Prostate gland (tissue), 2 donors: ENCODE measurements around the gene SIGLEC7. TPM values are rescaled to one million over a fixed set of nuclear protein-coding genes. Genes with fewer than 3 reads are reported as not detected.

ENCODE experiments used
- DNase-seq: peaks from one replicate; pipeline ENCODE4 v3.0.0-alpha.2; 2019; ENCODE audit warnings: low spot score
- H3K27ac ChIP-seq, 2 donors: fragments of 200-600 bp; sonication (generic); 2 replicates each; pipeline ENCODE4 v1.5.1; 2017 to 2019
- H3K27me3 ChIP-seq: fragments of 200-600 bp; sonication (generic); replicated peaks from 2 replicates; pipeline ENCODE4 v1.5.1; 2019; ENCODE audit not compliant: insufficient read depth
- H3K36me3 ChIP-seq, 2 donors: fragments of 200-600 bp; sonication (generic); 1 replicate in 1 of 2; 2 replicates in 1 of 2; pipeline versions ENCODE4 v1.5.1 to v1.8.1; 2017 to 2019
- H3K4me1 ChIP-seq: fragments of 200-600 bp; sonication (generic); replicated peaks from 2 replicates; pipeline ENCODE4 v1.5.1; 2019
- H3K4me3 ChIP-seq, 2 donors: fragments of 200-600 bp; sonication (generic); 2 replicates each; pipeline ENCODE4 v1.5.1; 2017 to 2019
- H3K9me3 ChIP-seq: fragments of 200-600 bp; sonication (generic); 2 replicates; pipeline ENCODE4 v1.5.1; 2017
- CTCF ChIP-seq, 4 experiments: fragments of 200-600 bp in 2 of 4; fragments of 450-650 bp in 2 of 4; sonication (generic) in 2 of 4; IDR thresholded peaks; 1 replicate in 3 of 4; 2 replicates in 1 of 4; pipeline ENCODE4 v1.5.1; 2016 to 2019; ENCODE audit warnings: antibody characterized with exemption in 4 of 4, mild to moderate bottlenecking in 2 of 4, moderate library complexity in 2 of 4
- POLR2A ChIP-seq: fragments of 450-650 bp; IDR thresholded peaks from one replicate; pipeline ENCODE4 v1.6.1; 2016; ENCODE audit warnings: antibody characterized with exemption, mild to moderate bottlenecking
- POLR2AphosphoS5 ChIP-seq: sonication (generic); formaldehyde crosslinking; IDR thresholded peaks from one replicate; pipeline ENCODE4 v1.6.1; 2017; ENCODE audit warnings: antibody characterized with exemption
- WGBS: methylation state at CpG from one replicate; pipeline ENCODE4 v1.1.5; 2018; 5-methylcytosine and 5-hydroxymethylcytosine counted together
- intact Hi-C: fragments of 100-400 bp; cut with DNase I; formaldehyde crosslinking; loops from one replicate; pipeline ENCODE4 v1.14.2; 2022
- total RNA-seq, 2 donors: library from RNA; depleted of rRNA; stranded (reverse); fragments of >200 nt; gene quantifications; one replicate each; pipeline ENCODE4 v1.1.0, GENCODE V29; 2016

SIGLEC7 gene
- total RNA-seq, 2 donors from 2014 or later = not detected

- intact Hi-C loops = no loop called here
- Histone ChIP-seq H3K4me3 (no peak overlapping the region), H3K4me1 (no peaks in the 10 kb centered on the region), H3K36me3 (no peaks in the 10 kb centered on the region), H3K27ac (no peak overlapping the region), H3K9me3 (no peaks in the 10 kb centered on the region), H3K27me3 (peaks cover 2% of the 10 kb centered on the region)
- no peak for DNase-seq
- 91% methylated on average over 28 of the region's 39 CpGs for WGBS
- TF ChIP-seq POLR2A (no peak), CTCF (IDR thresholded peaks at IDR 0.05) (no peak), POLR2AphosphoS5 (no peak)
Observed at GRCh38 chr19:51181377-51181912, 39.3 kb downstream of the SIGLEC7 start.

- no peak for TF ChIP-seq CTCF (IDR thresholded peaks at IDR 0.05)
- no peak for TF ChIP-seq POLR2A
- no peak for TF ChIP-seq POLR2AphosphoS5
- peaks cover 2% of the 10 kb centered on the region for H3K27me3 ChIP-seq
- no peaks in the 10 kb centered on the region for H3K4me1 ChIP-seq
- no peaks in the 10 kb centered on the region for H3K9me3 ChIP-seq
- WGBS = 59% methylated on average over 25 of the region's 31 CpGs
- no peak for DNase-seq
- no peak overlapping the region for H3K27ac ChIP-seq
- intact Hi-C loops = no loop called here
- H3K4me3 ChIP-seq = no peak overlapping the region
- H3K36me3 ChIP-seq = no peaks in the 10 kb centered on the region
Observed at GRCh38 chr19:51181913-51182419, 39.9 kb downstream of the SIGLEC7 start.

GRCh38 chr19:51183629-51184028, 41.5 kb downstream of the SIGLEC7 start:
- no peak for TF ChIP-seq POLR2AphosphoS5
- TF ChIP-seq POLR2A = no peak
- TF ChIP-seq CTCF (IDR thresholded peaks at IDR 0.05) = no peak
- WGBS = 85% methylated on average over 8 of the region's 8 CpGs

GRCh38 chr19:51185069-51185867, 43.2 kb downstream of the SIGLEC7 start:
- Histone ChIP-seq H3K4me3 (no peak overlapping the region), H3K27me3 (peaks cover 2% of the 10 kb centered on the region), H3K9me3 (no peaks in the 10 kb centered on the region), H3K27ac (no peak overlapping the region), H3K4me1 (no peaks in the 10 kb centered on the region), H3K36me3 (no peaks in the 10 kb centered on the region)
- DNase-seq = no peak
- WGBS = 90% methylated on average over 25 of the region's 25 CpGs
- intact Hi-C loops = no loop called here
- TF ChIP-seq CTCF (IDR thresholded peaks at IDR 0.05) (no peak), POLR2AphosphoS5 (no peak)

More at GRCh38 chr19:51183629-51184028, 41.5 kb downstream of the SIGLEC7 start:
- no peaks in the 10 kb centered on the region for H3K36me3 ChIP-seq
- no peaks in the 10 kb centered on the region for H3K9me3 ChIP-seq
- no peaks in the 10 kb centered on the region for H3K4me1 ChIP-seq
- intact Hi-C loops = no loop called here
- DNase-seq = no peak
- H3K27ac ChIP-seq = no peak overlapping the region
- no peak overlapping the region for H3K4me3 ChIP-seq
- peaks cover 2% of the 10 kb centered on the region for H3K27me3 ChIP-seq

GRCh38 chr19:51185868-51186215, 43.7 kb downstream of the SIGLEC7 start:
- peaks cover 2% of the 10 kb centered on the region for H3K27me3 ChIP-seq
- 83% methylated on average over 5 of the region's 5 CpGs for WGBS

More at GRCh38 chr19:51185868-51186215, 43.7 kb downstream of the SIGLEC7 start:
- TF ChIP-seq POLR2AphosphoS5 (no peak), CTCF (IDR thresholded peaks at IDR 0.05) (no peak), POLR2A (no peak)
- H3K27ac ChIP-seq = no peak overlapping the region
- H3K4me3 ChIP-seq = no peak overlapping the region
- DNase-seq = no peak
- no peaks in the 10 kb centered on the region for H3K9me3 ChIP-seq
- intact Hi-C loops = no loop called here
- H3K36me3 ChIP-seq = no peaks in the 10 kb centered on the region
- H3K4me1 ChIP-seq = no peaks in the 10 kb centered on the region
